ENCODE data around the gene F12.

The F12 gene

GRCh38 chr5:177355162-177355867 lies 54.0 kb downstream of the F12 start:
- no peak for DNase-seq (ENCODE audit: low read depth)

- no peak for DNase-seq (ENCODE audit: low read depth)
Measured at GRCh38 chr5:177354711-177355110, 54.7 kb downstream of the F12 start.

- DNase-seq (ENCODE audit: low read depth) = no peak
Measured at GRCh38 chr5:177354256-177354655, 55.1 kb downstream of the F12 start.

- no peak for DNase-seq (ENCODE audit: low read depth)
Measured at GRCh38 chr5:177353093-177353492, 56.3 kb downstream of the F12 start.
